Activated CD4-positive, alpha-beta T cell treated with anti-CD3 and anti-CD28 coated beads, Interleukin-10, Interleukin-2, amounts not matched to agents 100 ng/mL and 50 ng/mL, durations not matched to agents 16 hours and 8 hours (primary cell): ENCODE results near the gene PVR.
"Not testable (repeated sequence)": the region's sequence is repeated elsewhere in the genome, so short reads cannot be mapped to it uniquely, and the experiment has no call there.

ENCODE experiments used
- DNase-seq: peaks from one replicate; pipeline ENCODE4 v3.0.0-alpha.2; 2020

PVR gene

GRCh38 chr19:44677019-44677811 lies 33.5 kb downstream of the PVR start:
- no peak for DNase-seq

- no peak for DNase-seq
These were observed 36.8 kb downstream of the PVR start for GRCh38 chr19:44680536-44680935.

GRCh38 chr19:44681992-44682790 lies 38.5 kb downstream of the PVR start:
- no peak for DNase-seq

- no peak for DNase-seq
These were observed 39.1 kb downstream of the PVR start for GRCh38 chr19:44682807-44683206.

GRCh38 chr19:44683434-44684210 lies 39.9 kb downstream of the PVR start:
- DNase-seq: no peak

GRCh38 chr19:44684396-44684795 lies 40.7 kb downstream of the PVR start:
- not testable (repeated sequence) for DNase-seq

- peak; percentile 23 for DNase-seq
These were observed 41.5 kb downstream of the PVR start for GRCh38 chr19:44684892-44685863.

GRCh38 chr19:44685877-44686276 lies 42.2 kb downstream of the PVR start:
- DNase-seq: no peak

- no peak for DNase-seq
These were observed 43.2 kb downstream of the PVR start for GRCh38 chr19:44686896-44687295.

GRCh38 chr19:44687888-44688287 lies 44.2 kb downstream of the PVR start:
- DNase-seq: no peak

GRCh38 chr19:44689290-44690130 lies 45.8 kb downstream of the PVR start:
- DNase-seq: peak; percentile 79

GRCh38 chr19:44690131-44690440 lies 46.4 kb downstream of the PVR start:
- no peak for DNase-seq

GRCh38 chr19:44692379-44692721 lies 48.6 kb downstream of the PVR start:
- DNase-seq: no peak

- peak; percentile 42 for DNase-seq
These were observed 50.5 kb downstream of the PVR start for GRCh38 chr19:44694184-44694579.

GRCh38 chr19:44696939-44697669 lies 53.4 kb downstream of the PVR start:
- DNase-seq: no peak

GRCh38 chr19:44697670-44698034 lies 53.9 kb downstream of the PVR start:
- DNase-seq: no peak

GRCh38 chr19:44698492-44699201 lies 54.9 kb downstream of the PVR start, which contains the start of gene CEACAM16:
CEACAM16 (plus strand) TSS chr19:44699151; CDS start chr19:44701457, 2,306 bp downstream.
- DNase-seq: no peak

GRCh38 chr19:44700547-44700946 lies 56.8 kb downstream of the PVR start:
- no peak for DNase-seq

GRCh38 chr19:44701228-44701627 lies 57.5 kb downstream of the PVR start:
- DNase-seq: no peak

GRCh38 chr19:44702551-44703176 lies 59.0 kb downstream of the PVR start:
- no peak for DNase-seq
